ENCODE results near the gene CALHM6. TPM values are rescaled to one million over a fixed set of nuclear protein-coding genes. Genes with fewer than 3 reads are reported as not detected.

CALHM6 gene
- total and polyA plus RNA-seq, 11 donors = 0.37 to 52.4 (median 1.0) TPM; not detected in 1

- no peak overlapping the region for H3K4me3 ChIP-seq
- H3K27me3 ChIP-seq = no peaks in the 10 kb centered on the region
- H3K27ac ChIP-seq = peak overlapping the region in 1 of 12 donors; percentile 12
- intact Hi-C loops (cut with DNase I) = loop anchor here in 1 of 10 donors (10.0 kb wide), 1 partner anchor 134 kb away; no protein-coding TSS in a partner anchor
- 56 to 77% (median 58%) methylated on average over 2 of the region's 2 CpGs for WGBS, 4 donors
- no peaks in the 10 kb centered on the region for H3K9me3 ChIP-seq
- H3K36me3 ChIP-seq = no peaks in the 10 kb centered on the region
- peaks cover 0 to 28% (median 9%) of the 10 kb centered on the region in 12 donors for H3K4me1 ChIP-seq
- peak in 3 of 4 donors; percentile 26 to 34 (median 34) for ATAC-seq
- TF ChIP-seq POLR2A (IDR thresholded peaks at IDR 0.05) = no peak
- TF ChIP-seq, protein P1, sequence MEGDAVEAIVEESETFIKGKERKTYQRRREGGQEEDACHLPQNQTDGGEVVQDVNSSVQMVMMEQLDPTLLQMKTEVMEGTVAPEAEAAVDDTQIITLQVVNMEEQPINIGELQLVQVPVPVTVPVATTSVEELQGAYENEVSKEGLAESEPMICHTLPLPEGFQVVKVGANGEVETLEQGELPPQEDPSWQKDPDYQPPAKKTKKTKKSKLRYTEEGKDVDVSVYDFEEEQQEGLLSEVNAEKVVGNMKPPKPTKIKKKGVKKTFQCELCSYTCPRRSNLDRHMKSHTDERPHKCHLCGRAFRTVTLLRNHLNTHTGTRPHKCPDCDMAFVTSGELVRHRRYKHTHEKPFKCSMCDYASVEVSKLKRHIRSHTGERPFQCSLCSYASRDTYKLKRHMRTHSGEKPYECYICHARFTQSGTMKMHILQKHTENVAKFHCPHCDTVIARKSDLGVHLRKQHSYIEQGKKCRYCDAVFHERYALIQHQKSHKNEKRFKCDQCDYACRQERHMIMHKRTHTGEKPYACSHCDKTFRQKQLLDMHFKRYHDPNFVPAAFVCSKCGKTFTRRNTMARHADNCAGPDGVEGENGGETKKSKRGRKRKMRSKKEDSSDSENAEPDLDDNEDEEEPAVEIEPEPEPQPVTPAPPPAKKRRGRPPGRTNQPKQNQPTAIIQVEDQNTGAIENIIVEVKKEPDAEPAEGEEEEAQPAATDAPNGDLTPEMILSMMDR (IDR thresholded peaks at IDR 0.05) = no peak
- no peak for DNase-seq
Measured at GRCh38 chr6:116419069-116419786, 41.9 kb upstream of the CALHM6 start.

- no peak for DNase-seq
- Histone ChIP-seq H3K4me1 (peaks cover 0 to 28% (median 9%) of the 10 kb centered on the region in 12 donors), H3K9me3 (no peaks in the 10 kb centered on the region), H3K27ac (no peak overlapping the region), H3K36me3 (no peaks in the 10 kb centered on the region), H3K4me3 (no peak overlapping the region), H3K27me3 (no peaks in the 10 kb centered on the region)
- intact Hi-C loops (cut with DNase I) = no loop called here
- TF ChIP-seq, protein P1 (IDR thresholded peaks at IDR 0.05) = no peak
- no peak for TF ChIP-seq POLR2A (IDR thresholded peaks at IDR 0.05)
- no peak for ATAC-seq
- WGBS, 4 donors = 89 to 94% (median 91%) methylated on average over 5 of the region's 5 CpGs
Measured at GRCh38 chr6:116420341-116420740, 40.8 kb upstream of the CALHM6 start.

DNA sequence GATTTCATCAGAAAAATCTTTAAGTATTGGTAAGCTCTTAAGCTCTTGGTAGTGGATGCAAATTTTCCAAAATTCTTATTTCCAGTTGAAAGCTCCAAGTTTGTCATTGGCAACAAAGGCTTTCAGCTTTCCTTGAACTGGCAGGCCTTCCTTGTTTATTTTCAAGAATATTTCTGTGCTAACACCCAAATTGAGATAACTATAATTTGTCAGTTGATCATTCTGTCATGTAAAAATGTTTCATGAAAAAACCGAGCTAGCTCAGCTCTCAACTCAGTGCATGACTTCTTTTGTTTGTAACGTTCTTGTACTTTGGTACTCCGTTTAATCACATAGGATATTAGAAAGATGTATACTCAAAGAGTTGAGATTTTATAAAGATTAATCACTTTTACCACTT, 38.9 kb upstream of the CALHM6 start:
- intact Hi-C loops (cut with DNase I) = no loop called here
- WGBS, 4 donors = 48 to 61% (median 57%) methylated on average over 3 of the region's 3 CpGs
- no peaks in the 10 kb centered on the region for H3K27me3 ChIP-seq
- no peak for TF ChIP-seq POLR2A (IDR thresholded peaks at IDR 0.05)
- TF ChIP-seq, protein P1 (IDR thresholded peaks at IDR 0.05) = no peak
- H3K27ac ChIP-seq = no peak overlapping the region
- ATAC-seq (no peak), DNase-seq (no peak)
- no peak overlapping the region for H3K4me3 ChIP-seq
- H3K9me3 ChIP-seq = no peaks in the 10 kb centered on the region
- peaks cover 0 to 10% (median 8%) of the 10 kb centered on the region in 9 donors for H3K36me3 ChIP-seq
- H3K4me1 ChIP-seq = peaks cover 0 to 28% (median 9%) of the 10 kb centered on the region in 12 donors

DNA sequence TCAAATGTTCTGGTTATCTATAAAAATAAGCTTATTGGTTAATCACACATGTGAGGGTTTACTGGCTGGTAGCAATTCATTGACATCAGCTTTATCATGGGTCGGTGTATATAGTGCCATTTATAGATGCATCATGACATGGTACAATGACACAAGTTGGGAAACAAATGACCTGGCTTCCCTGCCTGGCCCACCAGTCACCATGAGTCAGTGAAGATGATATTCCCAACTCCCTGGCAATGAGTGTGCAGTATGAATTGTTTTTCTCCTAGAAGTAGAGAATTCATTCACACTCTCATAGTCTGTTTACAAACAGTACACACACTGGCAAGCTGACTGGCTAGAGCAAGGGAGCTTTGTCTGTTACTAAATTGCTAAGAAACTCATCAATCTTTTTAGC, 37.2 kb upstream of the CALHM6 start:
- Histone ChIP-seq H3K36me3 (peaks cover 0 to 28% (median 24%) of the 10 kb centered on the region in 9 donors), H3K4me1 (peaks cover 0 to 24% (median 7%) of the 10 kb centered on the region in 12 donors), H3K27me3 (no peaks in the 10 kb centered on the region), H3K4me3 (no peak overlapping the region), H3K9me3 (no peaks in the 10 kb centered on the region), H3K27ac (no peak overlapping the region)
- intact Hi-C loops (cut with DNase I) = no loop called here
- TF ChIP-seq, protein P1 (IDR thresholded peaks at IDR 0.05) = no peak
- no peak for TF ChIP-seq POLR2A (IDR thresholded peaks at IDR 0.05)
- ATAC-seq = peak in 1 of 4 donors; percentile 45
- 51 to 76% (median 63%) methylated on average over 1 of the region's 1 CpG for WGBS, 4 donors
- DNase-seq = no peak

Data from heart left ventricle (tissue), 16 donors.